GM19023 (cell line): ENCODE data around the gene BIN1.

ENCODE experiments used
- ATAC-seq: cut with Tn5 transposase; IDR thresholded peaks from one replicate; pipeline ENCODE4 v1.9.1; 2021; ENCODE audit warnings: mild to moderate bottlenecking, moderate library complexity; ENCODE audit not compliant: unreplicated experiment

The BIN1 gene

DNA sequence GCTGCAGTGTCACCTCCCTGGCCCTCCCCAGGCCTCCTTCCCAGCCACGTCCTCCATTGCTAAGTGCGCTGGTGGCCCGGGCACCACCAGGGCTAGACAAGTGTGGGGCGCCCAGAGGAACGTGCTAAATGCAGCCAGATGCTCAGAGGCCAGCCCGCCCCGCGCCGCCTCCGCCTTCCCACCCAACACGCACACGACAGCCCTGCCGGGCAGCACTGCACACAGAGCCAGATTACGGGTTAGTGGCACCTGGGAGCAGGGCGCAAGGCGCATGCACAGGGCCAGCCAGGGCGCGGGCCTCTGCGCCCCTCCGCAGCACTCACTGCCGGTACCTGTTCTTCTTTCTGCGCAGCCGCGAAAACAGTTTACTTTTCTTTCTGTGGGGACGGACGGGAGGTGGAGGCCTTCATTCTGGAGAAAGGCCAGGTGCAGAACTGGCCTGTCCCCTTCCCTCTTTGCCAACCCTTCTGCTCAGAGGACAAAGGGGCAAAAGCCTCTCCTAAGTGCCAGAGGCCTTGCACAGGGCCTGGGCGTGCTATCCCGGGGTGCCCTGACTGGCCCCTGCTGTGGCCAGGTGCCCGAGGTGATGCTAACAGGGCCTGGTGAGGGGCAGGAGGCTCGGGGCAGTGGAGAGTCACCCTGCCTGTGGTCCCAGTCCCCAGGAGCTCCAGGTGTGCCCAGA, 46.5 kb downstream of the BIN1 start:
- ATAC-seq = no peak

DNA sequence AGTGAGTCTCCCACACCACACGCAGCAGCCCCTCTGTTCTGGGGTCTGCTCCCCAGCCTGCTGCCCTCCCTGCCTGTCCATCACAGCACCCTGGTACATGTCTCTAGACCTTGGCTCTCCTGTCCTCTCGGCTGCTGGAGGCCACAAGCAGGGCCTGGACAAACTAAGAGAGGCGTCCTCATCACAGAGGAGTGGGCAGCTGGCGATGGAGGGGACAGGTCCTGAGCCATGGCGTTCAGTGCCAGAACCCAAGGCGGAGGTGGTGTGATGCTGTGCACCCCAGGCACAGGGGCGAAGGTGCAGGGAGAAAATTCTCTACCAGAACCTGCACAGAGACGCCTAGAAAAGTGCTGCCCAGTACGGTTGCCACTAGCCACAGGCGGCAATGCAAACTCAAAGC, 47.4 kb downstream of the BIN1 start:
- ATAC-seq = no peak

GRCh38 chr2:127058954-127059252, 48.1 kb downstream of the BIN1 start:
- ATAC-seq = no peak

DNA sequence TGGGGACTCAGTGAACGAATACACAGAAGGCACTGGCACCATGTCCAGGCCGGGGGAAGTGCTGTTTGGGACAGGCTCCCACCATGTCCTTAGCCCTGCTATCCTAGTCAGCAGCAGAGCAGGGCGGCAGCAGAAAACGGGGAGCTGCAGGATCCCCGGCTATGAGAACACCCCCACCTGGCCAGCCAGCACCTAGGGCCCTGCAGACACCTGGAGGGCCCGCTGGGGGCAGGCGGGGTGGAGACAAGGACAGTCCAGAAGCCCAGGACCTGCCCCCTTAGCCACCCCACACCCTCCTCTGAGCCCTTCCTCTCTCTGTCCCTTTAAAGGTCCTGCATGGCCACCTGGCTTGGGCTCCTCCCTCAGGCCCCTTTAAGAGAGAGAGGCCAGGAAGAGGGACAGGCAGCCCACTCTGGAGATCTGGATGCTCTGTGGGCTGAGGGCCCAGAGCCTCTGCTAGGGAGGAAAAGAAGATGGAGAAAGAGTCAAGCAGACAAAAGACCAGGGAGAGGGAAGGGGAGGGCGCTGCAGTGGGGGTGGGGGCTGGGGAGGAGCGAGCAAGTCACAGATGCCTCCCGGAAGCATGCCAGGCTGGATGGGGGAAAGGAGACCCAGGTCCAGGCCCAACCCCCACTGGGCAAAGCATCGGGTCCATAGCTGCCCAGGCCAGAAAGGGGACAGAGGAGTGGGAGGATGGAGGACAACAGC, 48.6 kb downstream of the BIN1 start:
- no peak for ATAC-seq

- no peak for ATAC-seq
Observed at GRCh38 chr2:127057371-127058245, 49.3 kb downstream of the BIN1 start.

DNA sequence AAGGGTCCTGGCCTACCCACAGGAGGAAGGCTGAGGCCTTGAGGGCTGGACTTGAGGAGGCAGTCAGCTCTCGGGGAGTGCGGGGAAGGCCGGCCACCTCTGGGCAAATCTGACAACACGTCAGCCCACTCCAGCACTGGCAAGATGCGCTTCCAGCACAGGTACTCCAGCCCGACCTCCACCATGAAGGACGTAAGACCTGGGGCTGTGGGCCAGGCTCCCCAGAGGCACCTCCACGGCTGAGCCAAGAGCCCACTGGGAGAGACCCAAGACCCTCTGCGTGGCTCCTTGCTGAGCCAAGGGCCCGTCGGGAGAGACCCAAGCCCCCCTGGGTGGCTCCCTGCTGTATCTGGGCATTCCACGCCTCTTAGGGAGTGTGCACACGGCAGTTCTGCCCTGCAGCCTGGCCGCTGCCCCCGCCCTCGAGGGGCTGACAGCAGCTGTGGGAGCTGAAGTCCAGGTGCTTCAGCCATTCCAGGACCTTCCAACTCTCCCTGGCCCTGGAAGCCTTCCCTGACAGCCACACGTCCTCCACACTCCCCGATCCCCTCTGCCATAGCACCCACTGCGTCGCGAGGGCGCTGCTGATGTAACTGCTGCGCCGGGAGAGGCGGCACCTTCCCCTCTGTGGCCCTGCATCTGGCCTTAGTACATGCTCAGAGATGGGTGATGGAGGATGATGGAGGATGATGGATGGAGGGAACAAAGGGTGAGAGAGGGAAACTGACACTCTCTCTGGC, 50.2 kb downstream of the BIN1 start:
- ATAC-seq = no peak

DNA sequence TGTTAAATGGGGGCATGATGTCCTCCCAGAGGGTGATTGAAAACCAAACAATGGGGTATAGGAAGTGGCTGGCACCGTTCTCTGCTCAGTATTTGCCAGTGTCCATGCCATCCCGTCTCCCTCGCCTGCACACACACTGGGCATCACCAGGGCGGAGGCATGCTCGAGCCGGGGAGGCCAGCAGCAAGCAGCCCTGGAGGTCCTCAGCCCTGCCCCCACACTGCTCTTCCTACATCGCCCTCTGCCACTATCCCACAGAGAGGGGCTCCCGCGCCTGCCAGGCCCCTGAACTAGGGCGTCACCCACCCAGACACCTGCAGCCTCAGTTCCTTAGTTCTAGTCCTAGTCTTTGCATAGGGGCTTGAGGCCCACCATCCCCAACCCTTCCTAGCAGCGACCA, 50.9 kb downstream of the BIN1 start:
- ATAC-seq = no peak

DNA sequence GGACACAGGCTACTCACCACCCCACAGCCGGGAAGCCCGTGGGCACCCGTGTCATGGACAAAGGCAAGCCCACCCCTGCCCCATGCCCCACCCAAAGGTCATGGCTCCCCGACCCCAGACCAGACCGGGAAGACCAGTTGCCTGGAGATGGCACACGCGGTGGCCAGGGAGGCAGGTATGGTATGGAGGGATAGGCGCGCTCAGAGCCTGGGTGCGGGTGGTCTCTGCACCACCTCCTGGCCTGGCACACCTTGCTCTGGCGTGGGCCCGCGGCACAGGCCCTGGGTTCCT, 51.2 kb downstream of the BIN1 start:
- no peak for ATAC-seq

- ATAC-seq = no peak
Observed at GRCh38 chr2:127054996-127055785, 51.8 kb downstream of the BIN1 start.

DNA sequence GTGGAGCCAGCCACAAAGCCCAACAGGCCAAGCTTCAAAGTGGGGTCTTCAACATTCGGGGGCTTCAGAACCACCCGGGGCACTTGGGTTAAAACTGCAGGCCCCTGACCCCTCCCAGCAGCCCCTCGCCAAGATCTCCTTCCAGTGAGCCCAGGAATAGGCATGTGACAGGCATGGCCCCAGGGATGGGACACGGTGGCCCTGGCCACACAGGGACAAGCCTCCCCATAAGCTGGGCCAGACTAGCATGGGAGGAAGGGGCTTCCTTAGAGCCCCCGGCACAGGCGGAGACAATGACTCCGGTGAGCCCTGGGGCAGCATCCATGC, 52.4 kb downstream of the BIN1 start:
- no peak for ATAC-seq

DNA sequence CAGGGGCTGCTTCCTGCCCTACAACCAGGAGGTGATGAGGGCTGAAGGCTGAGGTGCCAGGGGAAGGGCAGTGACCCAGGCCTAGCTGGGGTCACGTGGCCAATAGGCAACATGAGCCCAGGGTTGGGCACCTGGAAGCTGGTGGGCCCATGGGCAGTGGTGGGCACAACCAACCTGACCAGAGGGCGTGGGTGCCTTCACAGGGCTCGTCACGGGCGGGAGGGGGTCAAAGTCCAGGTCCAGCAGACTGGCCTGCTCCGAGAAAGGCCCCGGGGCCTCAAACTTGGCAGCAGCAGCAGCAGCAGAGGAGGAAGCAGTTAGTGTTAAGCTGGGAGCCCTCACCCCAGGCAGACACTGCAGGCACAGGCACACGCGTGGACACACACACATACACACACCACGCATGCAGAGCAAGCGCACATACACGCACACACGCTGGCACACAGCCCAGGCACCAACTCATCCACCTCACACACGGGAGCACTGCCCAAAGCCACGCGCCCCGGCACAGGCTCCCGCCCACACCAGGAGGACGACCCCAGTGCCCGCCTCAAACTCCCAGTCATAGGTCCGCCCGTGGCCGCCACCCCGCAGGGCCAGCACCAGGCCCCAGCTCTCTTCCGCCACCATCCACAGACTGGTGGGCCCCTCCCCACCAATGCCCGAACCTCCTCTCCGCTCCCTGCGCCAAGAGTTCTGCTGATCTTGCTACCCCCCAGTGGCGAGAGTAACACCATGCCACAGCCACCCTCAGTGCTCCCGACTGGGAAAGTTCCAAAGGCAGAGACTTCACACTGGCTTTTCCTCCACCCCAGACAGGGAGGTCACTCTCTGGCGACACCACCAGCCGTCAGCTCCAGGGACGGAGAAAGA, 53.0 kb downstream of the BIN1 start:
- ATAC-seq = no peak

DNA sequence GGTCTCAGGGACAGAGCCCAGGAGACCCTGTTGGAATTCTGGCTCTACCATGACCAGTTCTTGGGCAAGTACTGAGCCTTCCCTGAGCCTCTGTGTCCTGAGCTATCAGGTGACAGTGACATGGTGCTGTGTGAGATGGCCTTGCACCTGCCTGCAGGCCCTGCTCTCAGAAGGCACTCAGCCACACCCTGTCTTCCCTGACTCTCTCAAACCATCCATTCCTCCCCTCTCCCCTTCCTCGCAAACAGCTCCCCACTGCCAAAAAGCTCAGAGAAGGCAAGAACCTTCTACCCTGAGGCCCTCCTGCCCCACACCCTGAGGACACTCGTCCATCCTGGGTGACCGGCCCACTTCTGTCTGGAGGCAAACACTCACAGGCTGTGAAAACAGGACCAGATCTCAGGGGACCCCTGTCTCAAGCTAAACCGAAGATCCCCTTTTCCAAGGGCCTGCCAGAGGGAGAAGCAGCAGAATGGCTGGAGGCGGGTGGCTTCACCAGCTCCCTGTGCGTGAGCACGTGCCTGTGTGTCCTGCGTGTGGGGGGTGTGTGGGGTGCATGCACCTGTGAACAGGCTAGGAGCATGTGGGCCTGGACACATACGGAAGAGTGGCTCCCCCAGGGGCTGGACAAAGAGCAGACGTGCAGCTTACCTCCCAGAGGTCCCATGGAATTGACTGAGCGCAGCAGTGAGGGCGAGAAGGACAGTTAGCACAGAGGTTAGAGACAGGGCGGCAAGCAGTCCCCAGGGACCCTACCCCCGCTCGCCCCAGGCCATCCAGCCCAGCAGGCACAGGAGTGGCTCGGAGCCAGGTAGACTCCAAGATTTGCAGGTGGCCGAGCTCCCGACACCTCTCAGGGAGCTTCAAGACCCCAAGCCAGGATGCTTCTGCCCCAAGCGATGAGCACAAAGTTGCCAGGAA, 53.9 kb downstream of the BIN1 start:
- ATAC-seq = no peak

DNA sequence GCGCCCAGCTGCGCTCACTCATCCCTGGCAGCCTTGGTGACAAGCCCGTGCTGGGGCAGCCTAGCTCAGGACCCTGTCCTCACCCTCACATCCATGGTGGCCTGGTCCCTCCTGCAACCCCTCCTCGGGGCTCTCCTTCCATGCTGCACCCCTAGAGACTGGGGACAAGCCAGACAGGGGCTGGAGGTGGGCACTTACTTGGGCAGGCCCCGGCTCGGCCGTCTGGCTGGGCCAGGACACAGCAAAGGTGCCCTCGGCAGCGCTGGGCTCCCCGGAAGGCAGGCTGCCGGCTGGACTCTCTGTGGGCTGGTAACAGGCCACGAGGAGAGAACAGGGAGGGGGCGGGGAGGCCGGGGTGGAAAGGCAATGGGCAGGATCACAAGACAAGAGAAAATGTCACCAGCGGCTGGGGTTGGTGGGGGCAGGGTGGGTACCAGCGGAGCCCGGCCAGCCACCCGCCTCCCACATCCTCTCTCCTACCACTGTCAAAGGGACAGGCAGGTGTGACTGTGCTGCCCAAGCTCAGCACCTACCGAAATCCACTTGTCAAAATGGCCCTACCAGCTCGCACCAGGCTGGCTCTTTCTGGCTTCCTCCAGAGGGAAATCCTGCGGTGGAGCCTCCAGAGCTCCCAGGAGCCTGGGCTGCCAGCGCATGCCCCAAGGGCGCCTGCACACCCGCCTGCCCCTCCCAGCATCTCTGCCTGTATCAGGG, 54.7 kb downstream of the BIN1 start:
- no peak for ATAC-seq

DNA sequence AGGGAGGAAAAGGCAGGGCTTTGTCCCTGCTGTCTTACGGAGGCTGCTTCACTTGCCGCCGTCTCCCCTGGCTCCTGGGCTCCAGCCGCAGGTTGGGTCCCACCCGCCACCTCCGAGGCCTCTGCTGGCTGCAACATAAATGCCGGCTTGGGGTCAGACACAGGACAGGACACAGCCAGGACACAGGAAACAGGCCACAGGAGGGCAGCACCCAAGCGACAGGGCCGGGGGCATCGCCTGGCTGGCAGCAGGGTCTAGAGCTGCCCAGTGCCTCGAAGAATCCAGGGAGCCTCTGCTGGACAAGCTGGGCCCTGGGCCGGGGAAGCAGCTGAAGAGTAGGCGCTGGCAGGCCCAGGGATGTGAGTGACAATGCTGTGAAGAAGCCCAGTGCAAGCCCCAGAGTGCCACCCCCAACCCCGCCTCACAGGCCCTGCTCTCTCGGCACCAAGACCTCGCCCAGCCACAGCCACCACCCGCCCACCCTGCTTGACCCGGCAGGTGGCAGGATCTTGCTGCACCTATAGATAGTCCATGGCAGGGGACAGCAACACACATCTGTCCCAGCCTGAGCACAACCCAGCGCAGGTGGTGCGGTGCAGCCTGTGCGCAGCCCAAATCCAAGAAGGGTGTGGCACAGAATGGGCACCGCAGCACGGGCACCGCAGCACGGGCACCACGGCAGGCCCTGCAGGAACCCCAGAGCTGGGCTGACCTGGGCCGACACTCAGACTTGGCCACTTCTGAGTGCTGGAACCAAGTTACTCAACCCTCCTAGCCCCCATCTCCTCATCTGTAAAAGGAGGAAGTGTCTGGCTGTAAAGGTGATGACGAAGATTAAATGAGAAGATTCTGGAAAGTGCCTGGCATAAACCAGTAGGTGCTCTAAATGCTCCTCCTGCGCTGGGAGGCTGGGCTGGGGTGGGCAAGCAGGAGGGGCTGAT, 55.6 kb downstream of the BIN1 start:
- no peak for ATAC-seq

DNA sequence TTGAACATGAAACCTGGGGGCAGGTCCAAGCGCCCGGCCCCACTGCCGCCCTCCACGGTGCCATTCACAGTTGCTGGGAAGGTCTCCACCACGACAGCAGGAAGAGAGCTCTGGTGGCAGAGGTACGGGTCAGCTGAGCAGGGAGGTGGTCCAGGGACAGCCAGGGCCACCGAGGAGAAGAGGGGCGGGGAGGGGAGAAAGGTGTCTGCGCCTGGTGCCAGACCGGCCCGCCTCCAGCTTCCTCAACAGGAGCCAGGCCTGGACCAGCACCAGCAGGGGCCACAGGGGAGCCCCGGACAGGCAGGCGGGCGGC, 56.2 kb downstream of the BIN1 start:
- no peak for ATAC-seq

GRCh38 chr2:127049927-127050802, 56.8 kb downstream of the BIN1 start:
- peak; percentile 69 for ATAC-seq
